NCI-H2029 (cell line): ENCODE measurements around the gene PROKR2.

ENCODE experiments used
- DNase-seq: peaks from one replicate; lab custom pipeline; 2025; lab: John Stamatoyannopoulos, UW

Gene PROKR2

DNA sequence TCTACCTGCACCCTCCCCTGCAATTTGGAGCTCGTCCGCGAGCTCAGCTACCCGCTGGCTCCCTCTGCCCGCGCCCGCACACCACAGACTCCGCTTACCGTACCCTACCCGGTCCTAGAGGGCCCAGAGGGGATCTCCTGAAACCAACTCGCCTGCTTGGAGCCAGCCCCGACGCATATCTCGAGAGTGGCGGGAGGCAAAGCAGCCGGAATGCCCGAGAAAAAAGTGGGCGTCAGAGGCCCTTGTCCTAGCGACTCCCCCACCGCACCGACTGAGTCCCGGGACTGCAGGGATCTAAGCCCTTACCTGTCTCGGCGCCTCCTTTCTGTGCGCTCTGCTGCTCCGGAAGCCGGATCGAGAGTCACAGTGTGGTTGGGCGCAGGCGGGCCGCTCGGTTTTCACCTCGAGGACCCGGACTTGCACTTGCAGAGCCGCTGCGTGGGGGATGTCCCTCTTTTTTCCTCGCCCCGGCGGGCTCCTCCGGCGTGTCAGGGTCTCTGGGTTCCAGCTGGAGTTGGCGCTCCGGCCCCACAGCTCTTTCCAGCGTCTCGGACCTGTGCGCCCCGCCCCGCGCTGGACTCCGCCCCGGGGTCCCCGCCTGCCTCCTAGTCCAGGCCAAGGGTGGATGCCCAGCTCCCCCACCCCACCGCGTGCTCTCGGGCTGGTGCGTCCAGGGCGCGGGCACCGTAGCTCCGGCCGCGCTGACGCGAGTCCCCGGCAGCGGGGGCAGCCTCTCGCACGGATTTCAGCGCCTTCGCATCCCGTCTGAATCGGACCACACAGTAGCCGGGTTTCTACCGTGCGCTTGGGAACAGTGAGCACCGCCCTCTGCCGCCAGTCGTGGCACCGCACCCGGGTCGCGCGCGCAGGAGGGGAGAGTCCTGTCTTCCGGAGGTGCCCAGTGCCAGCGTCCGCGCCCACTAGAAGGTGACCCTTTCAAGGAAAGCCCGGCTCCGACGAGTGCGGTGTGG, at the start of gene PROKR2:
Gene PROKR2, minus strand, starts transcription at position 767 of the 971 bp plus-strand sequence. CDS start 2,585 bp downstream, outside the sequence.
- DNase-seq, result no peak

DNA sequence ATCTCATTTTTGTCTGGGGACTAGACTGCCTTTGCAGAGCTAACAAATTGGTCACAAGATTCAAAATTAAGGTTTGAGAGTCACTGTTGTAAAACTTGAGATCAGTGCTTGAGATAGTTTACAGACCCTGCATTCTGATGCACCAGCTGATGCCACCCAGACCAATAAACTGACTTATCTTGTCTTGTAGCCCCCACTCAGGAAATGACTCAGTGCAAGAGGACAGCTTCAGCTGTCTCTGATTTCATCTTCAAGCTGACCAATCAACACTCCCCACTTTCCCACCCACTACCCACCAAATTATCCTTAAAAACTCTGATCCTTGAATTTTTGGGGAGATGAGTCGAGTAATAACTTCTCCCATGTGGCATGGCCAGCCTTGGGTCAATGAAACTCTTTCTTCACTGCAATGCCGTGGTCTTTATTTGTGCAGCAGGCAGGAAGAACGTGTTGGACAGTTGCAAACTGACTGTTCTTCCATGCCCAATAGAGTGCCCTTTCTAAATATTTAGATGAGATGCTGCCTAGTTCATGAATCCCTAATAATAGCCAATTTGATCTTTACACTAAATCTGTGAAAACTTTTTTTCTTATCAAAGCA, 48.3 kb upstream of the PROKR2 start:
- no peak for DNase-seq

DNA sequence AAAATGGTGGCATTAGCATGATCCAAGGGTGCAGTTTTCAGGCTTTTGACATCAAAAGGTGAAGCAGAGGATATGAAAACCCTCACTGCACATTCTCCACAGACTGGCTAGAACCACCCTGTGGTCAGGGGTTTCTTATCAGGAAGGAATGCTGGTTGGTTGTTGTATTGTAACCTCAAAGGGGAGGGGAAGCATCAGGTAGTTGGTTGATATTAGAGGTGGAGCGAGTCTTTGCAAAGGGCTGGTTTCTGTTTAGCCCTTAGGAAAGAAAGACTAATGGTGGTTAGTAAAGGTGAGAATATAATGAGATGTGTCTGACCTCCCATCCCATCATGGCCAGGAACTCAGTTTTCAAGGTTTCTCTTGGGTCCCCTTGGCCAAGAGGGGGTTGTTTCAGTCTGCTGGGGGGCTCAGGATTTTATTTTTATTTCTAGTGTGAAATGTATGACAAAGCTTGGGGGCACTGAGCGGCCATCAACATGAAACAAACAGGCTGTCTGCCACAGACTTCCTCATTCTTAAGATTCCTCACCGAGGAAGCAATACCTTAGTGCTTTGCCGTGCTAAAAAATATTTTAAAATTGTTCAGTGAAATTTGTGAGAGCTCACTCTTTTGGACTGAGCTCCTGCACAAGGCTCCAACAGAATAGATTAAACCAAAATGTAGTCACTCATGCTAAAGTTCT, 47.5 kb upstream of the PROKR2 start:
- DNase-seq, result no peak

DNA sequence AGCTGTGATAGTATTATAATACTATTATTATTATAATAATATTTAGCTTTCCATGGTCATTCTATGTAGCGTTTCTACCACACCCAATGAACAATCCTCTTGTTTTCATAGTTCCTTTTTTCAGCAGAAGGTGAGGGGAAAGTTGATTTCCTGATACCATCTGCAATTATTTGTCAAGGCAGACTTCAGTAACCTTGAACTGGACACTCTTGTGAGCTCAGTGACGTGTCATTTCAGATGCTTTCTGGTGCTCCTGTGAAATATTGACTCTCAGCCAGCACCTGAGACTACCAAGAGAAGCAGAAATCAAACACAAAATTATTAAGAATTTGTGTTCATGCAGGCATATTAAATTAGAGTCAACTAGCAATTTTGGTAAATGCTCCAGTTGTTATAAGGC, 46.0 kb upstream of the PROKR2 start:
- no peak for DNase-seq

DNA sequence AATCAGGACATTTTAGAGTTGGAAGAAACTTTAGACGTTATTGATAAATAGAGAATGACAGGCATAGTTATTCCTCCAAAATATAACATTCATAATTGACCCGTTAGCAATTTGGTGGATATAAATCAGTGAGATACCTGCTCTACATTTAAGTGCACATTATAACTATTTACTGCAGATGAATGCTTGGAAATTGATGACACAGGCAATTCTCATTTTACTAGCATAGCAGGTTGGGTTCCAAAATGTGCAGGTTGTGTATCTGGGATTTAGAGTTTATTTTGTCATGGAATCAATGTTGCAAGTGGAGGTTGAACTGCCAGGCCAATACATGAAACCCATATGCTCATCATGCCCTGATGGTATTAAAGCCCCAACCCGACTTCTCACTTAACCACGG, 44.4 kb upstream of the PROKR2 start:
- DNase-seq, result no peak

DNA sequence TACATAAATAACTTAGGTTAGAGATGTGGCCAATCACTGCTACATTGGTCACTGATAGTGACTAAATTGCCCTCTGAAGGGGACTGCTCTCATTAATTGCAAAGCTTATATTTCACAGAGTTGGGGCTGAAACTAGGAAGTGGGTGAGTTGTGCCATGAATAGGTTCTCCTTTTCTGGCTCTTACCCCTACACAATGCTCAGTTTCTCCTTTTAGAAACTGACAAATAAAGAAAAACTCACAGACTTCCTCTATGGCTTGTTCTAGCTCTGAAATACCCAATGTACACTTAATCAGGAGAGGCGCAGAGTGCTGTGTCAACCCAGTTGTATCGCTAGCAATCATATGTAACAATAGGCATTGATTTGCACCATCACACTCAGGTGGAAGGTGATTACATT, 41.2 kb upstream of the PROKR2 start:
- no peak for DNase-seq

DNA sequence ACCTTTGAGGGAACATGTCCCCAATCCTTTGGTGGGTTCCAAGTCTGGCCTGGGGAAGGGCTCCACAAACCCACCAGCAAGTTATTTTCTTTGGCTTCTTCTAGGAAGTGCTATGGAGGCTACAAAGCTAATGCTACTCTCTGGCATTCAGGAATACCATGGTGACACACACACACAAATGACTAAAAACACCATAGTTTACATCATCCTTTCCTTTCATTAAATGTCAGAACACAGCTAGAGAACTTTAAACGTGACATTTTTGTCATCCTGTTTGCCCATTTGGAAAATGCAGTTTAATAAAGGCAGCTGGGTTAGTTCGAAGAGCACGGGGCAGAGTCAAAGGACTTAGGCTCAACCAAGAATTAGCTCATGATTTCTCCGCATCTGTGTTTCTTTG, 40.2 kb upstream of the PROKR2 start:
- DNase-seq, result no peak

DNA sequence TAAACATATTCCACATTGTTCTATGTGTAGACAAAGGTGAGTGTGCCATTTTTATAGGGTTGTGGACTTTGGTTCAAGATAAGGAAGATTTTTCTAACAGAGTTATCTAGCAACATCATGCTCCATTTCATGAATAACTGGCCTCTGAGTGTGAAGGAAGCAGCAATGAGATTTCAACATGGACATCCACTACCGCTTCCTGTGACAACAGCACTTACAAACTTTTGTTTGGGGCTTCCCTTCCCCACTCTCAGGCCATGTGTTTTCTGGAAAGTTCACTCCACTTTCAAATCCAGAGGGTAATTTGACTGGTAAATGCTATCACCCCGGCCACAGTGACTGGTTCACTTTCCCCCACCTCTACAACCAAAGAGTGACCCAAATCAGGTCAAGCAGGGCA, 38.1 kb upstream of the PROKR2 start:
- no peak for DNase-seq

DNA sequence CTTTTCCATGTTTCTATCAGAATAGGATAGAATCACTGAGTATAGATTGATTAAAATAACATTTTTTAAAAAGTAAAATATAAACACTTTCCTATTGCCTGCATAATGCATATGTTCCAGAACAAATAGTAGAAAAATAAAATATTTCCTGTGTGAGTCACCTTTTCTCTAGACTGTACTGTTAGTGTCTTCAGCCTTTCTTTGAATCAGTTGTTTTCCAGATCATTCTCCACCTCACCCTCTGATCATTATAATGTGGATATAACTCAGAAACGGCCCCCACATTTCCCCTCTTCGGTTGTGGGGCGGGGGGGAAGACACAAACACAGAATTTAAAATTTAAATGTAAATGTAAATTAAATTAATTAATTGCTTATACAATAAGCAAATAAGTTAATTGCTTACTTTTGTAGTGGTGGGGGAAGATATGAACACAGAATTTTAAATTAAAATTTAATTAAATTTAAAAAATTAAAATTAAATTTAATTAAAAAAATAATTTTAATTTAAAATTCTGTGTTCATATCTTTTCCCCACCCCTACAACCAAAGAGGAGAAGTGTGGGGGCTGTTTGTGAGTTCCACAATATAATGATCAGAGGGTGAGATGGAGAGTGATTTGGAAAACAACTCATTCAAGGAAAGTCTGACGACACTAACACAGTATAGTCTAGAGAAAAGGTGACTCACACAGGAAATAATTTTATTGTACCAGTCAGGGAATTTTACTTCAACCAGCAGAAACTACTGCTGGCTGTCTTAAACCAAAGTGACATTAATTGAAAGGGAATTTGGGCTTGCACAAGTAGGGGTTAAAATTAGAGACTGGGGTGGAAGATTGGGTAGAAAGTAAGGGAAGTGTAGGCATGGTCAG, 37.1 kb upstream of the PROKR2 start:
- DNase-seq, result no peak

DNA sequence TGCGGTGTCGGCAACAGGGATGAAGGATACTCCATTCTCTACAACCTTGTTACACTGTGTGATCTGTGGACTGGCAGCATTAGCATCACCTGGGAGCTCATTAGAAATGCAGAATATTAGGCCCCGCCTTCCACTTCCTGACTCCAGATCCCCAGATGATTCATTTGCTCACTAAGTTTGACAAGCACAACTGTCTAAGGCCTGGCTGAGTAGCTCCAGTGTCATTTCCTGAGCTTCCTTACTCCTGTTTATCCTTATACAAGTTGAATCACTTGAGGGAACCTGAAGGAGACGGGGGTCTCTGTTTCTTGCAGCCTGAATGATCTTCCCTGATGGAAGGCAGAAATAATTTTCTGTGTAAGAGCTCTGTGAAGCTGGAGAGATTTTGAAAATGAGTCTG, 32.7 kb upstream of the PROKR2 start:
- DNase-seq, result no peak

DNA sequence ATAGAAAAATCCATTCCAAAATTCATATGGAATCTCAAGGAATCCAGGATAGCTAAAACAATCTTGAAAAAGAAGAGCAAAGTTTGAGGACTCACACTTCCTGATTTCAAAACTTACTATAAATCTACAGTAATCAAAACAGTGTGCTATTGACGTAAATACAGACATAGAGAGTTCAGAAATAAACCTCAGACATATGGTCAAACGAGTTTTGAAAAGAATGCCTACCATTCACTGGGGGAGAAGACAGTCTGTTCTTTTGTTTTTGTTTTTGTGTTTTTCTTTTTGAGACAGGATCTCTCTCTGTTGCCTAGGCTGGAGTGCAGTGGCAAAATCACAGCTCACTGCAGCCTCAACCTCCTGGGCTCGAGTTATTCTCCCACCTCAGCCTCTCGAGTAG, 25.3 kb upstream of the PROKR2 start:
- no peak for DNase-seq

DNA sequence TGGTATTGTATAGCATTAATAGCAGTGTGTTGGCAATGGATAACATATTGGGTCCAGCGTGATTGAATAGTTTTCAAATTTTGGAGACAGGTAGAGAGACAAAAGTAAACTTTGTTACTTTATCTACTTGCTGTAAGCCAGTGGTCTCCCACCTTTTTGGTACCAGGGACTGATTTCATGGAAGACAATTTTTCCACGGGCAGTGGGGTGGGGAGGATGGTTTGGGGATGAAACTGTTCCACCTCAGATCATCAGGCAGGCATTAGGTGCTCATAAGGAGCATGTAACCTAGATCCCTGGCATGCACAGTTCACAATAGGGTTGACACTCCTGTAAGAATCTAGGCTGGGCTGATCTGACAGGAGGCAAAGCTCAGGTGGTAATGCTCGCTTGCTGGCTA, 14.6 kb upstream of the PROKR2 start:
- no peak for DNase-seq

DNA sequence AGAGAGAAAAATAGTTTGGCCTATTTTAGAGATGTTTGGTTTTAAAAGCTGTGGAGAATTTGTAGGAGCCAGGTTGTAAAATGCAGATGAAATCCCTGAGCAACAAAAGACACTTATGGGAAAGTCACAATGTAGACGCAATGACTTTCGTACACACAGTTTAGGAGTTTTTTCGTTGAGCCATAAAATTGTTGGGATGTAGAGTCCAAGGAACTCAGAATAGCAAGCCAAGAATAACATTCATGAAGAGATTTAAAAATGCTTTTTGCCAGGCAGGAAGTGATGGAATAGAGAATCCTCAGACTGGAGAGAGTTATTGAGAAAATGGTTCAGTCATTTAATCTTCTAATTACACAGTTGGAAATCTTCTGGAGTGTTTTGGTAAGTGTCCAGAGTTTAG, 11.5 kb upstream of the PROKR2 start:
- DNase-seq, result no peak

DNA sequence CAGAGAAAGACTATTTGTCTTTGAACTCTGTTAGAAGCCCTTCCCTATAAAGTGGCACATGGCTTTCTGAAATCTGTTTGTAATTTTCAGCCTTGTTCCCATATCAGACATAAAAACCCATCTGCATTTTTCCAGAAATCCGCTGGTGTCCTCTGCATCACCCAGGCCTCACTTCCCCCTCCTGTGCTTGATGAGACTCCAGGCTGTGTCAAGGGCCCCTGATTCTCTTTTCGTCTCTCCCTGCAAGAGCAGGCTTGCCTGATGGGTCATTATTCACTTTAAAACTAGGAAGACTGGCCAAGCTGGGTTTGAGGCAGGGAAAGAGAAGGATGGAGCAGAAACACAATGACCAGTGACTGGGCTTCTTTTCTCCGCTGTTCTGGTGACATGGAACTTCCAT, 10.6 kb upstream of the PROKR2 start:
- no peak for DNase-seq

DNA sequence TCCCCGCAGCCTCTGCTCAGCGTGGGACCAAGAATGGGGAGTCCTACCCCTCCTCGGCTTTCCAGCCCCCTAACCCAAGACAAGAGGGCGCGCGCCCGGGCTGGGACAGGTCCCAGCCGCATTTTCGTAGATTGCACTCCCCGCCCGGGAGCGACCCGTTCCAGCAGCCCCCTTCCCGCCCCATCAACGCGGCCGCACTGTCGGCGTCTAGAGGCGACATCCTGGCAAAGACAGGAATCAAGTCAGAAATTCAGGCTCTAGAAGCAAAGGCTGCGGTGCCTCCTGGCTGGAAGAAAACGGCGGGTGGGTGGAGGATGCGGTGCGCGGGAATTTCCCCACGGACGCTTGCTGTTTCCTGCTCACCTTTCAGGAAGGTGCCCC, 957 bp downstream of the PROKR2 start:
- no peak for DNase-seq

DNA sequence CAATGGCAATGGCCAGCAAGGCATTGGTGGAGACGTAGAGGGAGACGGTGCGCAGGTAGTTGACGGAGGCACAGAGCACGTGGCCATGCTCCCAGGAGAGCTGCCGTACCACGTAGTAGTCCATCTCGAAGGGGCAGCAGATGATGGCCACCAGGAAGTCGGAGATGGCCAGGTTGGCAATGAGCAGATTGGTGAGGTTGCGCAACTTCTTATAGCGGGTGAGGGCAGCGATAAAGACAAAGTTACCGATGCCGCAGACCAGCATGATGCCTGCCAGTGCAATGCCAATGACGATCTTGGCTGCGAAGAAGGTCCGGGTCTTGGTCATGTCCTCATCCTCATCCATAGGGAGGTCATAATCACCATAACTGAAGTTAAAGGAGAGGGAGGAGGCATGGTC, 2.8 kb downstream of the PROKR2 start:
- DNase-seq, result no peak

DNA sequence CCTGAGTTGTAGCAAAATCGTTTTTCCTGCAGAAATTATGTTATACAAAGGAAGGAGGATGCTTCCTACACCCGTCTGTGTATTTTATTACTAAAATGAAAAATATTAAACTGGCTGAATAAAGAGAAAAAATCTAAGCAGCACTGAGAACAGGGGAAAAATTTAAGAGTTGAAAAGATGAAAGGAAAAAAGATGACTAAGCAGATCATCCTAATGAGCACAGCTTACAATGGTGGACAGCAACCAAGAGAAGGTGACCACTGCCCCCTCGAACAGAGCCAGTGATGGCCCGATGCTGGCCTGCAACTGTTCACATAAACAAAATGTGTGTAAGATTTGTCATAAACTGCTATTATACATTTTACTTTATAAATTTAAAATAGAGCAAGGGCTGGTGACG, 4.2 kb downstream of the PROKR2 start:
- no peak for DNase-seq

DNA sequence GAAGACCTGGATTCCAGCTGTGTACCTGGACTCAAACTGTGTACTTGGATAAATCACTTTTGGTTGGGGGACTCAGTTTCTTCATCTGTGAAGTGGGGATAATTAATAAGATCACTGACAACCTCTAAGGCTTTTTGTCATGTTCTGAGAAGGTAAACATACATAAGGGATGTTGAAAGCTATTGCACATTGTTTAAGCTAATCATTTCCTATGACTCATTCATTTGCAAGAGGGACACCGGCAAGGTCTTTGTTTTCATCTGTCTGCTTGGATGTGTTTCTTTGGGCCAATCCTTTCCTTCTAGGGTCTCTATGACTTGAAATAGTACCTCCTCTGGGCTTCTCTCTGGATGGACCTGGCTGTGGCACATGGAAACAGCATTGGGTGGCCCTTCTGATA, 6.8 kb downstream of the PROKR2 start:
- no peak for DNase-seq

DNA sequence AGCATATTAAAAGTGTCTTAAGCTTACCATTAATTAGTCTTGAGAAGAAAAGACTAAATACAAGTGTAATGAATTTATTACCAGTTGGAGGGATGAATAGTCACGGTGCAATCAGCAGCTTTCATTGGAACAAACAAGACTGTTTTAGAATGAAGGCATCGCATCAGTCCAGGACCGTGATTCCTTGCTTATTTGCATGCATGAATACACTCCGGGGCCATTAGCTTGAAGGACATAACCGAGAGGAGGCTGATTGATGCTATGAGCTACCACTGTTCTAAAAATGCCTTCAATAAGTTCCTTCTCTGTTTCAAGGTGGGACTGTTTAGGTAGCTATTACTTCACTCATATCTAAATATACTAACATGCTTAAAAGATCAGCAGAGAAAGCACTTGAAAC, 17.9 kb downstream of the PROKR2 start:
- DNase-seq, result no peak

DNA sequence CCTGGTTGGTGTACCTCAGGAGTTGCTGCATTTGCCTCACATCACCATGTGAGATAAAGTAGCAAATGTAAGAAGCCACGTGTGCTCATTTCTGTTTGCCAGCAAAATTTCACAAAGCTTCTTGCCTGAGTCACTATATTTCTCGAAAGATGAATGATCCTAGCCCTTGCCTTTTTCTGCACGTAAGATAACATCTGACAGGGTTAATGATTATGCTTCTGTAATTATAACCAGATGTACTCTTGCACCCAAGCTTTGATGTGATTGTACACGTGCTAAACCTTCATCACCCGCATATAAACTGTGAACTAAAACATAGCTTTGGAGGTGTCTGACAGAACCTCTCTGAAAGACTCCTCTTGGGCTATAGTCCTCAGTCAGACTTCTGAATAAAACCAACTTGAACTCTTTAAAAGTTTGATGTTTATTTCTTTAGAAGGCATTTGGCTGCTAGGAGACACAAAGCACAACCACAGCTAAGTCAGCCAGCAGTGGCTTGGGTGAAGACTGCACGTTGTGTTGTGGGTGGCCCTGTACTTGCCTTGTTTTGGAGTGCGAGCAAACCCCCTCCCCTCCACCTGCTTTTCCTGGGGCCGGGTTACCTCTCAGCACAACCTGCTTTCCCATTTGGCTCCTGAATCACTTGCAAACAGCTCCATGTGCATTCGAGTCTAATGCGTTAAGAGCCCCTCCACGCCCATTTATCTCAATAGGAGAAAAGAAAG, 19.3 kb downstream of the PROKR2 start:
- no peak for DNase-seq

DNA sequence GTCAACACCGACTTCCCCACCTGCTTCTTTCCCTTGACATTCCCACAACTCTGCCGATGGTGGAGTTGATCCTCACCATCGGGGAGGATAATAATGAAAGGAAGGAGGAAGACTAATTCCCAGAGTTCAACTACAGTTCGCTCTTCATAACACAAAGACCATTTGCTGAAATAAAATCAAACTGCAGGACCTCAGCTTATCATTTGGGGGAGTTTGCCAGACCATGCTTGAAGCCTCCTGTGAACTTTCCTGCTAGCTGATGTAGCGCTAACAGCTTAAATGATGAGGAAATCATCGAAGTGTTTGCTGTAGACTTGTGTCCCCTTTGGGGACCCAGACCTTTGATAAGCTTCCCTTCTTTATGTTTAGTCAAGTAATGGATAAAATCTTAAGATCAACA, 26.2 kb downstream of the PROKR2 start:
- DNase-seq, result no peak
